Cortex of kidney (tissue), 1 donor: ENCODE data around the gene SELENOS.
A peak's percentile ranks its signal among the peaks of the same experiment; 100 is the strongest.

Source experiments
- DNase-seq: peaks from one replicate; lab custom pipeline; 2025; lab: John Stamatoyannopoulos, UW

Gene SELENOS, protein sequence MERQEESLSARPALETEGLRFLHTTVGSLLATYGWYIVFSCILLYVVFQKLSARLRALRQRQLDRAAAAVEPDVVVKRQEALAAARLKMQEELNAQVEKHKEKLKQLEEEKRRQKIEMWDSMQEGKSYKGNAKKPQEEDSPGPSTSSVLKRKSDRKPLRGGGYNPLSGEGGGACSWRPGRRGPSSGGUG

DNA sequence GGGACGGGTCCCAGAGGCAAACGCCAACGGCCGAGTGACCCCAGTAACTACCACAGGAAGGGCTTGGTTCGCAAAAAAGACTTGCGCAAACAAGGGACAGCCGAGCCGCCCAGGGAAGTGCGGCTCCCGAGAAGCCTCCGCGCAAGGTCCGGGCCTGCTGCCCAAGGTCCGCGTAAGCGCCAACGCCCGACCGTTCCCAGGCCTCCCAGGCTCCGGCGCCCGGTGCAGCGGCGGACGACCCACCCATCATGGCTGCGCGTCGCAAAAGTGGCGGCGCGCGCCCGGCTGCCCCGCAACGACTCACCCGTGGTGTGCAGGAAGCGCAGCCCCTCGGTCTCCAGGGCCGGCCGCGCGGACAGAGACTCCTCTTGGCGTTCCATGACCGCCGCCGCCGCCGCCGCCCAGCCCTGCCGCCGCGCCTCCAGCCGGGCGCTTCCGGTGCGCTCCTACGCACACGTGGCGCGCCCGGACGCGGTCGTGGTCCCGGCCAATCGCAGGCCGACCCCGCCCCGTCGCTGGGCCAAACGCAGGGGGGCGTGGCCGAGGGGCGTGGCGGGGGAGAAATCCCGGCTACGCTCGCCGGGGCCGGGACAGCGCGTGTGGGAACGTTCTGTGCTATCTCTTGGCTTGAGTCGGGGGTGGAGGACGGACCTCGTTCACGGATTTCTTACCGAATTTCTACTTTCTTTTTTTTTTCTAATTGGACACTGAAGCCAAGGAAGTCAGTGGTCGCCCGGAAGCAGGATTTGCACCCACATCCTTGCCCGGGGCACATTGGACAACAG, at the start of gene SELENOS:
TSS of gene SELENOS (minus strand) at position 448 of the 785 bp plus-strand sequence. CDS start at position 380, 68 bp downstream.
- peak; percentile 39 for DNase-seq

DNA sequence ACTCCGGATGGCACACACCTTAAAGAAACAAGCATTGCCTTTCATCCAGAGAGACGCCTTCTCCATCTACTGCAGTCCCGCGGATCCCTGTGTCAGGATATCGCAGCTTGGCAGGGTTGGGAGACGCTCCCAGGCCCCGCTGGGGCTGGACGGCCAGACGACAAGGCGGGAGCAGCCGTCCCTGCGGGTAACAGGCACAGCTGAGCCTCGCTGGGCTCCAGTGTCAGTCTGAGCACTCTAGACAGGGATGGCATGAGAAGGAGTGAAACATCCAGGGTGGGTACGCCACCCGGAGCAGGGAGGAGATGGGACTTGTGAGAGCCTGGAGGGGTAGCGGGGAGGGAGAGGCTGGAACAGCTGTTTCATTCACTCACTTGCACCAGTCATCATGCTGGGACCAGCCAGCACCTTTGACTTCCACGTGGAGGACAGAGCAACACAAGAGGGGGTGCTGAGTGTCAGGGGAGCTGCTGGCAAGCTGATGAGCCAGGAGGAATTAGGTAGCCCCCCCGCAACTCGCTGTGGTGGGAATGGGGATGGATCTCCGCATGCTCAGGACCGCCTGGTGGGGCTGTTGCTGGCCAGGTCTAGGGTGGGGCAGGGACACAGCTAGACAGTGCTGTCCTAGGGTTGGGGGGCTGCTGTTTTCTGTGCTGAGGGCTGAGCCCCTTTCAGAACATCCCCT, 49.3 kb upstream of the SELENOS start:
- DNase-seq = no peak

DNA sequence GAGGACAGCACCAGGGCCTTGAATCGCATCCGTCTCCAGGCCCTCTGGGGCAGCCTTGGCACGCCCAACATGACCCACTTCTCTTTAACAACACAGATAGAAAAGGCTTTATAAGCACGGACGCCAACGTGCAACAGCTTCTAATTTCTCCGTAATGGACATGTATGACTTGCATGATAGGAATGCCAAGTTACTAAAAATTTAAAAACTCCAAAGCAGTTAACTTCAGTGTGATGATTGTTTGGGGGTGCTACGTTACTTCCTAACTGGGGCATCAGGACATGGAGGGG, 48.7 kb upstream of the SELENOS start:
- DNase-seq = no peak

DNA sequence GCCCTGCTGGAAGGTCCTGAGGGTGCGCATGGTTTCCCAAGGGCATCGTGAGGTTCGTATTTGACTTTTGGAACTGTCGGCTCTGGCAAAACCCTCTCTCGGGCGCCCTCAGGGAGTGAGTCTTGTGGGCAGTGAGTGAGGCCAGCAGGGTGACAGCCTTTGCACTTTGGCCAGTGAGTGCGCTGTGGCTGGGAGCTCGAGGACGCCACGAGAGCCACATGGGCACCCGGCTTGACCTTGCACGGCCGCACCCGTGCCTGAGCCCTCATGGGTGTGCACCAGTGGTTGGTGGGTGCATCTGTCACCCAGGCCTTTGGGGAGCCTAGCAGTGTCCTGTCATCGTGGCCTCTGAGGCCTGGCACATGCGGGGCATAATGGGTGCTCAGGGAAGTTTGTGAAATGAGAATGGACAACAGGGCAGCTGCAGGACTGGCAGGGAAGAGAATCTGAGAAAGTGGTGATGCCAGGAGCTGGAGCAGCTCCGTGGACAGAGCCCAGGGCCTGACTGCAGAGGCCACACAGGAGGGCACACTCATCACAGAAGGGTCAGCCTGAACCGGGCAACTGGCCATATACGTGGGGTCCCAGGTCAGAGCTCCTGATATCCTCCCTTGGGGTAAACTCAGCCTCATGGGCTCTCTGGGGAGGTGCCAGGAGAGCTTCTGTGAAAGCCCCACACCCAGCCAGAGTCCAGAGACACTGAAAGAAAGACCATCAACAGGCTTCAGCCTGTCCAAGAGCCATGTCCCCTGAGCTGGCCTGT, 48.2 kb upstream of the SELENOS start:
- no peak for DNase-seq

DNA sequence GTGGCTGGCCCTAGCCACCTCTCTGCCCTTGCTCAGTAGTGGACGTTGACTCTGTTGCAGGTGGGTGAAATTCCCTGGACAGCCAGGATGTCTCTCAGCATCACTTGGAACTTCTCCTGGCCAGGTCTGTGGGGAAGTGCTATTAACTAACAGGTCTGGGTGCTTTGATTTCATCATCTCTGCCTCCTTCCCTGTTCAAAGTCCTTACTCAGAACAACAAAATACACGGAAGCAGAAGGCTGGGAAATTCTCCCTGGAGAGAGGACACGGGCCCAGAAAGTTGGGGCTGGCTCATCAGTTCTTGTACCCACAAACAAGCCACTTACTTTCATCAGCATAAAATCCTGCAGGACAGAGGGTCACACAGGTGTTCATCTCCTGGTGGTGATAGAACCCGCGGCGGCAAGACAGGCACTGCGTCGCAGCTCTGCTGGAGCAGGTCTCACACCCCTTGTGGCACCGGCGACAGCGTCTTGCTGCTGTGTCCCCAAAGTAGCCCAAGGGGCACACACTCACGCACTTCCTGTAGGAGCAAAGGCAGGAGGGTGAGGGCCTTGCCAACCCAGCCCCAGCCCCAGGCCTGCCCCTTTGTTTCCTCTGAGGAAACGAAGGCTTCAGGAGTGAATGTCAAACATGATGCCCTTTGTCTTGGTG, 47.4 kb upstream of the SELENOS start:
- DNase-seq = no peak

DNA sequence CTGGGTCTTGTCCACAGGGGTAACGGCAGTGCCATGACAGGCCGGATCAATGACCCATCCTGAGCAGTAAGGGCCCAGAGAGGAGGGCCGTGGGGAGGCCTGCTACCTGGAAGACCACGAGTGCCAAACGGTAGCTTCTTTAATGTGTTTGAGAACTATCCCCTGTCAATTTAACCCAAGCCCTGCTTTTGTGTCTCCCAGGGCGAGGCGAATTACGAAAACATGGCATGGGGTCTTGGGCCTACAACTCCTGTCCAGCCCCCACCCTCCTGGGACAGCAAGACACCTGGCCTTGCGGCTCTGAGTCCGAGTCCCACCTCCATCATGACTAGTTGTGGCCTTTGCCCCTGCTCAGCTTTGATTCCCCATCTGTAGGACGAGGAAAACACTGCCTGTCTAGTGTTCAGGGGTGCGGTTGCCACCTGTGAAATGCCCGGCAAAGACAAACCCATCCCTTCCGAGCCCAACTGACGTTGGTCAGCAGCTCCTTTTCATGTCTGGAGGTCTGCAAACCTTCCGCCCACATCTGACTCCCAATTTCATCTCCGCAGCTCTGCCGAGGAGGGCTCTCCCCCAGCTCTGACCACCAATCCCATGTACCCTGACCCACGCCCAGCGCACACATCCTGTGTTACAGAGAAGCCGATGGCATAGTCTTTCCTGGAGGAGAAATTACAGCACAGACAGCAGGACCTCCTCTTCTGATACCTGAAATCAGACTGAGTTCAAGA, 46.7 kb upstream of the SELENOS start:
- no peak for DNase-seq

DNA sequence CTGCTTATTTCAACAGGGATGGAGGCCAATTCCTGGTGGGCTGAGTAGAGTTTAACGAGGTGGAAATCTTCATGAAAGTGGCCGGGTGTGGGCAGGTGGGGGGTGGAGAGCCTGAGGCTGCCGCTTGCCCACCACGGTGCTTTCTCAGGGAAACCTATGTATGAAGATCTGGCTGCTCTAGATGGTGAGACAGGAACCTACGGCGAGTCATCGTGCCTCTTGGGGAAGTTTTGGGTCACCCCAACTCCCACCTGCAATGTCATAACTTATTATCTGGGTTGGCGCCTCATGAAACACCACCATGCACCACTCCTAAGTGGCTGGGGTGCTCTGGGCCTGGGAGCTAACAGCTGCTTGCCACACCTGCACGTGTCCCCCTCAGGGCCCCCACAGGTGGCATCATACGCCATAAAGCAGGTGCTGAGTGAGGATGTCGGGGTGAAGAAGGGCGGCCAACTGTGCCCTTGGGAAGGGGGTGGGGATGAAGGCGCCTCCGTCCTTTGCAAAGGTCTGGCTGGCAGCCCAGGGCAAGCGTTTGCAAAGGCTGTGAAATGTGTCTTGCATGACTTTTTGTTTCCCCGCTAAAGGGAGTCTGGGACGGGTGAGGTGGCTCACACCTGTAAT, 45.7 kb upstream of the SELENOS start:
- no peak for DNase-seq

DNA sequence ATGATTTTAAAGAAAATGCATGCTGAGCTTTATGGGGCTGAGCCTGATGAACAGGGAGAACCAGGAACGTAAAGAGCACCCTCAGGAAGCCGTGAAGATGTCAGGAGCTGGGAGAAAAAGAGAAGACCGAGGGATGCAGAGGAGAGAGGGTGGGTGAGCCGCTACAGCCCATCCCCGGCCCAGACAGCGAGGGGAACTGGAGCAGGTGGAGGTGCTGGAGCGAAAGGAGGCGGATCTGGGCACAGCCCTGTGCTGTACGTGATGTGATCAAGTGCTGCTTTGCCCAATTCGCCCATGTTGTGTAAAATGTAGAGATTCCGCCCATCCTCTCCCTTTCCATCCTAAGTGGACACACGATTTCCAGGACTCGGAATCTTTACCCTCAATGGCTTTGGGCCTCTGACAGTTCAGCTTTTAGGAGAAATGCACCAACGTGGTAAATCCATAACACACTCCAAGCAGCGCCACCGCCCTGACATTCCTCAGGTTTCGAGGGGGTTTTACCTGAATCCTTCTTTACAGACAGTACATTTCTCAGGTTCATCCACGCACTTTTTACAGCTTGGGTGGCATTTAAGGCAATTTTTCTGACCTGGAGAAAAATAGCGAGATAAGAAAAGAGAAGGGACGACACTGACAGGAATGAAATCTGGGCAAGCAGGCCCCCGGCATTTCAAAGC, 44.9 kb upstream of the SELENOS start:
- no peak for DNase-seq

DNA sequence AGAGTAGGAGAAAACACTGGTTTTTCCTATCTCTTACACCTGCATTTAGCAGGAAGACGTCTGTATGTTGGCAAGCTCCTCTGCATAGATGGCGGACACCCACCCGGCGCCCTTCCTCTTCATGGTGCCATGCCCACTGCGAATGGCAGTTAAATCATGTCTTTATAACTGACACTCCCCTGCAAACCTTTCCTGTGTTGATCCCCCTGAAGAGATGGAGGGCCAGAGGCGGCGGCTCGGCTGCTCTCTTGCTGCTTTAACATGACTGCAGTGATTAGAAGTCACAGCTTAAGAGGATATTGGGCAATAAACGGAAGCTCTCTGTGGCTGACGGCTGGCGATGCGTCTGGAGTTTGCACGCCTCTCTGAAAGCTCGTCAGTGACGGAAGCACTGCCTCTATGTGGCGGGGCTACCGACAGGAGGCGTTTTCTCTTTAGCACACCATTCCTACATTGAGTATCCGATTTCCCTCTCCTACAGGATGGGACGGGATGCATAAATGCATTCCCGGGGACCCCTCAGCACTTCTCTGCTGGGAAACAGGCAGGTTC, 43.3 kb upstream of the SELENOS start:
- no peak for DNase-seq

DNA sequence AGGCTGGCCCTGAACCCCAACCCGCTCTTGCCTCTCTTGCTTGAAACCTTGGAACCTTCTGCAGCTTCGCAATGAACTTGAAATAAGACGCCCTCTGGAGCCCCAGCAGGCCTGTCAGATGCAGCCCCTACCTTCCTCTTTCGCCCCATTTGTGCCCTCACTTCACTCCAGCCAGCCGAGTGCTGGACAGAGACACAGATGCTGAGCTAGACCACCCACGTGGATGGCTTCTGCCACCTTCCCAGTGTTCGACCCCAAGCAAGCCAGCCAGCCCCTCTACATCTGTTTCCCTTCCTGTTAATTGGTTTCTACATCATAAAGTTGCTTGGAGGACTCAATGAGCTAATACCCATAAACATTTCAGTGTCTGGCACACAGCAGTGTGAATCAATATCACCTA, 41.6 kb upstream of the SELENOS start:
- DNase-seq = no peak

DNA sequence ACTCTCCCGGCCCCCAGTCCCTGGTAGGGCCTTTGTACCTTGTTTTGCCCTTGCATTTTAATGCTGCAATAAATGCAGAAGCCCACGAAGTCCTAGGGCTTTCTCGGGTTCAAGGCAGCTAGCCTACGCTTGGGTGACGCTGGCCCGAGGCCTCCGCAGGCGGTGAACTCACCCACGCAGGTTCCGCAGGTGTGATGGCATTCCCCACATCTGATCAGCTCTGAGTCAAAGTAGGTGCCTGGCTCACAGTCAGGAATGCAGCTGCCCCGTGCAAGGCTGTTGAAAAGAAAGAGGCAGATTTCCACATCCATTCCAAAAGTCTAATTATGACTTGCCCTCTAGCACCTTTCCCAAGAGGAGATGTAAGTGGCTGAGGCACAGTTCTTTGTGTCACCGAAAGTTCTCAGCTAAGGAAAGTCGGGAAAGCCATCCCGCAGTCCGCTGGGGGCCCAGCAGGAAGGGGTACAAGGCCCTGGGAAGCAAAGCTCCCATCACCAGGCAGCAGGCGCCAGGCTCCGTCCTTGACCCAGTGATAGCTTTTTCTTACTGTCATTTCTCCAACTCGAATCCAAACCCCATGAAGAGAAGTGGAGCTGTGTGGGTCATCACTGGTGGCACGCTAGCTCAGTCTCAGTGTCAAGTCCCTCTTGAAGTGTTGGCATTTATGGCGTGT, 41.0 kb upstream of the SELENOS start:
- no peak for DNase-seq

DNA sequence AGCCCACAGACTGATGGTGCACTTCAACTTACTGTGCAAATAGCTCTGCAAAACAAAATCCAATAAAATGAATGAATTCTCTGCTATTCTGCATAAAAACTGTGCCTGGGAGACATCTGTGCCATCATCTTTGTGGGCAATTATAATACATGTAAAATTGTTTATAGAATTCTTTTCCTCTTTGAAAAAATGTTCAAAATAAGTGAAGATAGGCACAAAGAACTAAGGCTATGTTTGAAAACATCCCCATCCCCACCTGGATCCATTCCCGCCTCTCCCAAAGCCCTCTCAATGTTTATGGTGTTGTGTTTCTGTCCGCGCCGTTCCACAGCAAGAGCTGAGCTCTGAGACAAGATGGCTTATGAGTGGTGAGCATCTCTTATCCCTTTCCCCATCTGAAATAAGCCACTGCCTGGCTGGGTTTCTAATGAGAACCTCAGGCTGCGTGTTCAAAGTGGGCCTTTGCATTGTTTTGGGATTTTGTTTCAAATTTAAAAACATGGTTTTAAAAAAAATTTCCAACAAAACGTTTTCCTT, 40.1 kb upstream of the SELENOS start:
- no peak for DNase-seq

DNA sequence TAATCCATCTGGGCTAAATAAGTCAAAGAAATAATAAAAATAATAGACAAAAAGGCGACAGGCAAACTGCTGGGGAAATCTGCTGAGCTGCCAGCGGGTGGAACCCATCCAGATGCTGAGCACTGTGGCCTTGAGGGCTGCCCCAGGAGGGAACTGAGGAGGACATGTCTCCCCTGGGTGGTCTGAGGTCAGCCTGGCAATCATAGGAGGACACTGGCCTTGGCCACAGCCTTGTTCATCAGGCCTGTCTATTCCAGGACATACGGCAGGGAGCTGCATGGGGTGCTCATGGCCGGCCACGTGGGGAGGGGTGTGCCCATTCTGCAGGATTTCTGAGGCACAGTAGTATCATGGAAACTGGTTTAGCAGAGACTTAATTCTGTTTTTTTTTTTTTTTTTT, 39.2 kb upstream of the SELENOS start:
- DNase-seq = no peak

DNA sequence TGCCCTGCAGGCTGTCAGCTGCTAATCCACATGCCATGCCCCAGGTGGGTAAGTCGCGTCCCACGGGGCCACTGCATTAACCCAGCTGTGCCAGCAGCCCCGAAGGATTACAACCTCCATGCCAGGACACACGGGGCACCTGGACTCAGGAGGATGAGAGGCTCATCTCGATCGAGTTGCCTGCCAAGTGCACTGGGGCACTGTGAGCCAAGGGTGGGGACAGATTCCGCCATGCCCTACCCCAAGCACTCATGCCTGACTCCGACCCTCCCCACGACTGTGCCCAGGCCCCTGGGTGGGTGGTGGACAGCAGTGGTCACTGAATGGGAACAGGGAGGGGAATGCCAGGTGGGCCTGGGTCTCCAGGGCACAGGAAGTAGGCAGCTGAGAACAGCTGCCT, 38.5 kb upstream of the SELENOS start:
- no peak for DNase-seq

DNA sequence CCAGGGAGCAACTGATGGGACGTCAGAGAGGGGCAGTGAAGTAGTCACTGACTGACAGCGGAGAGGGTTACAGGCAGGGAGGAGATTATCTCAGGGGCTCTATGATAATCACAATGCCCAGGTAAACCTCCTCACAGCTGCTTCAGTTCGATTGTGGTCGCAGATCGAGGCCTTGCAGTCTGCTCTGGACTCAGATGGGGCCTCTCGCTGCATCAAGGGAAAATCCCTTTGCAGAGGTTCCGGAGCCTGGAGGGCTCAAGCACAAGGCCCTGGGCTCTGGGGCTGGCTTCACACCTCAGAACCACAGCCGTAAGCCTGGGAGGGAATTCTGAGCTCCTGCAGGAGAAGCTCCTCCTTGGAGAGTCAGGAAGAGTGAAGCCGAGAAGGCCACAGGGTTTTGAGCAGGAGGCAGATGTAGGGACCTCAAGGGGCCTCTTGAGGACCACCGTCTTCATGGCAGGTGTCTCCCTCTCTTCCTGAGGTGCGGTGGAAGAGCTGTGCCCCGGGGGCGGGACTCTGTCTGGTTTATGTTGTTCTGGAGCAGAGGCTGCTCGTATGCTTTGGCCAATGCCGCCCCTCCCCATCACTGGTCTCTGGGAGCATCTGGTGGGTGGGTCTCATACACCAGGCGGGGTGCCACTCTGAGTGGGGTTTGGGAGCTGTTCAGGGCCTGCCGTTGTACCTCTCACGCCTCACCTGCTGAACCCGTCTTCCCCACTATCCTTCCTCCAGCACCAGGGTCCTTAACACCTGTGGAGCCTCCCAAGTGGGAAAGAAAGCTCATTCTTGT, 37.2 kb upstream of the SELENOS start:
- no peak for DNase-seq

DNA sequence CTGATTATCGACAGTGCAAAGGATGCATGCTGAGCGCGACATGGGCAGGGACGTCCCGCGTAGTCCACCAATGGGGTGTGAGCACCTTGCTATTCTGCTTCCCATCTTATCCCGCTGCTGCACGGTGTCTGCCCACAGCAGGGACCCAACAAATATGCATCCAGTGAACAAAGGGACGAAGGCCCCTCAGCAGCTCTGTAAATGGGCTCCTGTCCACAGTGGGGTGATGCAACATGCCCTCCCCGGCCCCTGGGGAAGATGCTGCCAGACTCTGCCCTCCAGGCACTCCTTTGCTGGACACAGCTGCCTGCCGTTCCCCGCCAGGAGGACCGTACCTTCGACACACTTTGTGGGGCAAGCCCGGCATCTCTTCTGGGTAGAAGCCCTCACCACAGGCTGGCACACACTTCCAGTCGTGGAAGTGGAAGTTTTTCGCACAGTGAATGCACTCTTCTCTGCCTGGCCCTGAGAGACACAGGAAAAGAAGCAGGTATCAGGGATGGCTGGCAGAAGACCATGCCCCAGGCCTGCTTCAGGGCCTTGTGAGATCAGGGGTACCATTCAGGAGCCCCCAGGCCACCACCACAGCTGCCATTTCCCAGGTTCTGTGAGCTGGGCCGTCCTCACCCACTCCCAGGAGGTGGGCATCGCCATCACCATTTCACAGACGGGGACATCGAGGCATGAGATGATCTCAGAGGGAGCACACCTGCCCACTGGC, 35.9 kb upstream of the SELENOS start:
- no peak for DNase-seq

DNA sequence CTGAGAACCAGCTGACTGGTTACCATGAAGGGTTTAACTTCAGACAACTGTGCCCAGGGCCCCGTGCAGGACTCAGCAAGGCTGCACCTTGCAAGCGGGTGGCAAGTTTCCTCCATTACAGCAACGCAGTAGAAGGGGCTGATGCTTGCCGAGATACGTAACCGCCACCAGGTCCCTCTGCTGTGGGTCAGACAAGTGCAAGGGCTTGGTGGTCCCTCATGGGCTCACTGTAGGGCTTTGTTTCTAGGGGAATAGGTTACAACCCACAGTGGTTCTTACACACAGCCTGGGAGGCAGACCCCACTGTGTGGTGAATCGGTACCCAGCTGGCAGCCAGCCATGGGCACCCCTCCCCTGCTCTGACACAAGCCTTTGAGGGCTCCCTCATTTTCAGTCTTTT, 33.2 kb upstream of the SELENOS start:
- no peak for DNase-seq

DNA sequence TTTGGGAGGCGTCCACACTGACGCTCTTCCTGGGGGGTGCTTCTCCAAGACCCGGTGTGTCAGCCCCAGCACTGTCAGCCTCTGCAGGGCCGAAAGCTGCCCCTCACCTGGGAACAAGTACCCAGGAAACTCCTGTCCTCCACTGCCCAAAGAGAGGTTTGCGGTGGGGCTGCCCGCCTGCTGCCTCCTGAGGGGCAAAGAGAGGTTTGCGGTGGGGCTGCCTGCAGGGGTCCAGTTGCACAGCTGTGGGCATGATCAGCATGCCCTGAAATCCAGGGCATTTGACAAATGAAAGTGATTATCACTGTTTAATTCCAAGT, 32.8 kb upstream of the SELENOS start:
- no peak for DNase-seq
